RCC 7860 (cell line): ENCODE results near the gene HLTF.

Experiments used
- DNase-seq: peaks from one replicate; pipeline ENCODE4 v3.0.0-alpha.2; 2015; ENCODE audit warnings: low spot score
- FAIRE-seq: peaks from 2 replicates; lab custom pipeline; 2012; peaks lifted over from hg19 to GRCh38; lab: Jason Lieb, UNC

Gene HLTF

GRCh38 chr3:149087208-149087607, 875 bp upstream of the HLTF start:
- DNase-seq (no peak), FAIRE-seq (no peak)

GRCh38 chr3:149085828-149086231, 503 bp downstream of the HLTF start:
- no peak for FAIRE-seq
- DNase-seq = no peak

GRCh38 chr3:149081772-149082171, 4.6 kb downstream of the HLTF start:
- no peak for DNase-seq
- FAIRE-seq = no peak

DNA sequence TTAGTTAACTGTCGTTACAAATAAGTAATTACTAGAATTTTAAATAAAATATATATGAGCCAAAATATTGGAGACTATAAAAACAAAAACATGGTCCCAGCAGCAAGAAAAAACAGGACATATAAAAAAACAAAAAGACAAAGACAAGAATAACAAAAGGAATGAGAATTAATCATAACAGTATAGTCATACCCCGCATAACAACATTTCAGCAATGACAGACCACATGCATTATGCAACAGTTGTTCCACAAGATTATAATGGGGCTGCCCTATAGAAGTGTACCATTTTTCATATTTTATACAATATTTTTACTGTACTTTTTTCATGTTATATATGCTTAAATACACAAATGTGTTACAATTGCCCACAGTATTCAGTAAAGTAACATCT, 5.6 kb downstream of the HLTF start:
- DNase-seq (no peak), FAIRE-seq (peak; percentile 47)

GRCh38 chr3:149080011-149080698, 6.2 kb downstream of the HLTF start:
- FAIRE-seq = no peak

GRCh38 chr3:149077628-149078027, 8.7 kb downstream of the HLTF start:
- no peak for FAIRE-seq
- DNase-seq = no peak

More at GRCh38 chr3:149080011-149080698, 6.2 kb downstream of the HLTF start:
- no peak for DNase-seq

DNA sequence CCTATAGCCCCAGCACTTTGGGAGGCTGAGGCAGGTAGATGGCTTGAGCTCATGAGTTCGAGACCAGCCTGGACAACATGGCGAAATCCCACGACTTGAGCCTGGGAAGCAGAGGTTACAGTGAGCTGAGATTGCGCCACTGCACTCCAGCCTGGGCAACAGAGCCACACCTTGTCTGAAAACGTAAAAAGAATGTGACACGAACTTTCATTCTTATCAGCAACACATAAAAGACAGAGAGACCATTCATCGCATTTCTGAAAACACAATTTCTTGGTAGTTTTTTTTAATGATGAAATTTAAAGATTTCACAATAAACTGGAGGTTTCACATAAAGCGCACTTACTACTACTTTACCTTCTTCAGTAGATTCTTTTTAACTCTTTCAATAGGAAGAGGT, 18.4 kb downstream of the HLTF start:
- FAIRE-seq = no peak

DNA sequence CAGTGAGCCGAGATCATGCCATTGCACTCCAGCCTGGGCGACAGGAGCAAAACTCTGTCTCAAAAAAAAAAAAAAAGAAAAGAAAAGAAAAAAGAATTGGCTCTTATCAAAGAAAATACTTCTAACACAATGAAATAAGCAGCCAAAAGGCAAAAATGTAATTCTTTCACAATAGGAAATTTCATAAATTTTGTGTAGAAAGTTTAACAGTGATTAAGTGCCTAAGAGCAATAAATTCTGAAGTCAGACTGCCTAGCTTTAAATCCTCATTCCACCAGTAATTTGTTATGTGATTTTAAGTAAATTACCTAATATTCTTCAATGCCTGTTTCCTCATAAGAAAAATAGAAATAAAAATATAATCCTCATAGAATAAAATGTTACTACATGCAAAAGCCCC, 24.6 kb downstream of the HLTF start:
- FAIRE-seq (no peak), DNase-seq (no peak)

More for the DNA sequence above, 18.4 kb downstream of the HLTF start:
- no peak for DNase-seq

DNA sequence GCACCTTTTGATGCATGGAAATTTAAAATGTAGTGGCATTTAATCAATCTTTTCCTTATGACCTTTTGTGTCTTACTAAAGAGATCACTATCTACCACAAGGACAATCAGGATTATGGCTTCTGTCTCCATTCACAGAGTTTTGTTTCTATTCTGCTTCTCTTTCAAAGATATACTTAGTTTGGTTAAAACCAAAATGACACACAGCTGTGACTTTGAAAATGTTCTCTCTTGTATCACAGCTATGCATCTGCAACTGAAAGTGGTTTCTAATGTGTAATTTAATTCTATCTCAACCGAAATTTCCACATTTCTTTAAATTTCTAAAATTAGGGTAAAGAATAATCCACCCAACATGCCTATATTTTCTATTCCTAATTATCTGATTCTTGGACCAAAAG, 27.7 kb downstream of the HLTF start:
- FAIRE-seq (no peak), DNase-seq (no peak)

GRCh38 chr3:149058198-149058597, 28.1 kb downstream of the HLTF start:
- FAIRE-seq (no peak), DNase-seq (no peak)

- no peak for DNase-seq
- FAIRE-seq = no peak
These were observed 30.8 kb downstream of the HLTF start for GRCh38 chr3:149055575-149055974.

GRCh38 chr3:149044339-149045083, 41.8 kb downstream of the HLTF start:
- DNase-seq = no peak
- no peak for FAIRE-seq

- DNase-seq = peak; percentile 17
- peak; percentile 60 for FAIRE-seq
These were observed 43.4 kb downstream of the HLTF start for GRCh38 chr3:149042789-149043386.

DNA sequence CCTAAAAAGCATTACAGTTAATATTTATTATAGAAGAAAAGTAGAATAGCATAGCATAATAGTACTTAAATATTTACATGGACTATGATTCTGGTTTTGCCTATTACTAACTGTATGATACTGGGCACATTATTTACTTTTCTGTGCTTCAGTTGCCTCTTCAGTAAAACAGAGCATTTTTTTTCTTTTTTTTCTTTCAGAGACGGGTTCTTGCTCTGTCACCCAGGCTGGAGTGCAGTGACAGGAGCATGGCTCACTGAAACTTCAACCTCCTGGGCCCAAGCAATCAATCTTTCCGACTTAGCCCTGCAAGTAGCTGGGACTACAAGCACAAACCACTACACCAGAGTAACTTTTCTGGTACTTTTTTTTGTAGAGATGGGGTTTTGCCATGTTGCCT, 48.0 kb downstream of the HLTF start:
- FAIRE-seq = no peak
- no peak for DNase-seq

DNA sequence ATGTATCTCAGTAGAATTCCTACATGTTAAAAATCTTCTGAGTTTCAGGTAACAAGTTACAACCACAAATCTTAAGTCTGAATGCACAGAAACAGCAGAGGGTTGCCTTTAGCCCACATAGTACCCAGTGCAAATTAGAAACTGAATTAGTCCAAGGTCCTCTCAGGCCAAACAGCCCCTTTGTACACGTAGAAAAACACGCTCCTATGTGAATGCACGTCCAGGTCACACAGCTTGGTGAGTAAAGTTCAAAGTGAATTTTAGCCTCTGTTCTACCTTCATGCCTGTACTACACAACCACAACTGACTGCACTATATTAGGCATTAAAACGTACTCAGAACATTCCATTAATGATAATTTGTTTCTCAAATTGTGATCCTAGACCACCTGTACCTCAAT, 48.6 kb downstream of the HLTF start:
- DNase-seq (no peak), FAIRE-seq (no peak)

DNA sequence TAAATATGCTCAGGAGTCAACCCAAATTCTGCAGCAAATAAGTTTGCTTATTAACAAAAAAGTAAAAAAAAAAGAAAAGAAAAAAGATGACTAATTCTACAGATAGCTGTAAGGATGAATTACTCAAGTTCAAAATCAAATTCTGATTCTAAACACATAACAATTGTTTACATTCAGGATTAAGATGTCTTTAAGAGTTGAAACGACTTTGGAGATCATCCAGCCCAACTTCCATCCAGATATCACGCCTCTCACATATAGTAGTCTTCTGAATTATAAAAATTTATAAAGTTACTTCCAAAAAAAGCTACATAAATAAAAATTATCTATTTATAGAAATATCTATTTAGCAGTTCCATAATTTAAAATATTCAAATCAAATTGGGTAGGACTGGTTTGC, 55.2 kb downstream of the HLTF start:
- FAIRE-seq (no peak), DNase-seq (no peak)

DNA sequence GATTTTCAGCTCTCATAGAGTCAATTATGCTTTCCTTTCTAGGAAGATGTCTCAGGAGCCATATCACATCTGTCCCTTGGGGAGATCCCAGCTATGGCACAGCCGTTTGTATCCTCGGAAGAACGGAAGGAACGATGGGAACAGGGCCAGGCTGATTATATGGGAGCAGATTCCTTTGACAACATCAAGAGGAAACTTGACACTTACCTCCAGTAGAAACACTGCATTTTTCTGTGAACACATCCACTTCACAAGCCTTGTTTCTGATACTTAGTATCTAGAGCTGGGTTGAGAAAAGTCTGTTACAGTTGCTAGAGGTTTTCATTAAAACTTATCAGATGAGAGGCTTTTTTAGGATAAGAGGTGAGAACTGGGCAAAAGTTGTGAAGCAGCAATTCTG, 59.6 kb downstream of the HLTF start:
- FAIRE-seq = no peak

GRCh38 chr3:149023951-149024350, 62.4 kb downstream of the HLTF start:
- no peak for DNase-seq
- no peak for FAIRE-seq

More for the DNA sequence above, 59.6 kb downstream of the HLTF start:
- DNase-seq = no peak

GRCh38 chr3:149021830-149022229, 64.5 kb downstream of the HLTF start:
- FAIRE-seq = no peak

DNA sequence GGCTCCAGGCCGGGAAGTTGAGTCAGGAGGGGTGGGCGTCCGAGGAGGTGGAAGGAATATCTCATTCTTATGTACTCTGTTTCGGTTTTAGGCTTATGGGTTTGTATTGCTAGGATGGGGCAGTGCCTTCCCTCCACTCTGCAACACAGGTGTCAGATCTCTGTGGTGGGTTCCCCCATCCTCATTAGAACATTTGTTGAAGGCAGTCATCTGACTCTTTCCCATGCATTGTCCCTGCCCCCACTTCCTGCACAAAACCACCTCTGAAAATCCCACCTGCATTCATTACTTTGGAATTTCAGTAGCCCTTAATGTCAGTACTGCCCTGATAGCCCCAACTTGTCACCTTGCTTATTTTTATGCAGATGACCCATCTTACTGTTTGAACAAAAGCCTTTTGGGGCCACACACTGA, 65.5 kb downstream of the HLTF start:
- no peak for FAIRE-seq

More at GRCh38 chr3:149021830-149022229, 64.5 kb downstream of the HLTF start:
- DNase-seq = no peak

GRCh38 chr3:149020196-149020838, 66.0 kb downstream of the HLTF start:
- DNase-seq = no peak
- FAIRE-seq = no peak

More for the DNA sequence above, 65.5 kb downstream of the HLTF start:
- no peak for DNase-seq
